HepG2 (cell line): Measurements from ENCODE around the gene GEMIN2. TPM values are rescaled to one million over a fixed set of nuclear protein-coding genes. Genes with fewer than 3 reads are reported as not detected.

ENCODE experiments used
- ARNT ChIP-seq: fragments of 450-650 bp; IDR thresholded peaks from 2 replicates; pipeline ENCODE4 v1.6.1; 2017
- ATF4 ChIP-seq, 2 experiments: fragments of 450-650 bp in 1 of 2; sonication (generic) in 1 of 2; formaldehyde crosslinking; IDR thresholded peaks; 2 replicates each; pipeline versions ENCODE4 v1.5.0 to v1.8.0; 2020 to 2022; ENCODE audit warnings: mild to moderate bottlenecking in 1 of 2, missing genetic modification reagents in 1 of 2
- CREBL2 ChIP-seq: sonication (generic); formaldehyde crosslinking; IDR thresholded peaks from 2 replicates; pipeline ENCODE4 v1.8.1; 2023; ENCODE audit warnings: missing genetic modification reagents, mild to moderate bottlenecking, borderline replicate concordance
- DMTF1 ChIP-seq: sonication (generic); formaldehyde crosslinking; IDR thresholded peaks from 2 replicates; pipeline ENCODE4 v1.4.0; 2020; ENCODE audit warnings: mild to moderate bottlenecking, missing genetic modification reagents
- E2F5 ChIP-seq: sonication (generic); formaldehyde crosslinking; conservative IDR thresholded peaks from 2 replicates; pipeline ENCODE4 v1.4.0; 2020; ENCODE audit warnings: missing genetic modification reagents
- EHMT2 ChIP-seq: fragments of 200-600 bp; sonication (generic); IDR thresholded peaks from 2 replicates; pipeline ENCODE4 v1.7.0; 2017; ENCODE audit warnings: antibody characterized with exemption, low read depth, low read length, borderline replicate concordance
- HOXA3 ChIP-seq: sonication (generic); formaldehyde crosslinking; IDR thresholded peaks from 2 replicates; pipeline ENCODE4 v1.5.0; 2020; ENCODE audit warnings: missing genetic modification reagents
- HOXA7 ChIP-seq: sonication (generic); formaldehyde crosslinking; IDR thresholded peaks from 2 replicates; pipeline ENCODE4 v1.8.1; 2022; ENCODE audit warnings: mild to moderate bottlenecking, missing genetic modification reagents, moderate library complexity
- IRF1 ChIP-seq: sonication (generic); formaldehyde crosslinking; IDR thresholded peaks from 2 replicates; pipeline ENCODE4 v1.4.0; 2020; ENCODE audit warnings: low read depth, mild to moderate bottlenecking, missing genetic modification reagents
- SIX4 ChIP-seq: sonication (generic); formaldehyde crosslinking; IDR thresholded peaks from 2 replicates; pipeline ENCODE4 v1.4.0; 2020; ENCODE audit warnings: missing genetic modification reagents
- TCF12 ChIP-seq, 2 experiments: fragments of 450-650 bp in 1 of 2; sonication (generic) in 1 of 2; formaldehyde crosslinking in 1 of 2; IDR thresholded peaks; 2 replicates each; pipeline versions ENCODE4 v1.6.1 to v1.8.0; 2017 to 2022; ENCODE audit warnings: antibody characterized with exemption in 1 of 2, mild to moderate bottlenecking in 1 of 2, missing genetic modification reagents in 1 of 2, moderate library complexity in 1 of 2
- TFE3 ChIP-seq: IDR thresholded peaks from 2 replicates; pipeline ENCODE4 v1.6.1; 2016
- USF2 ChIP-seq, 2 experiments: sonication (generic) in 1 of 2; formaldehyde crosslinking in 1 of 2; IDR thresholded peaks; 2 replicates each; pipeline versions ENCODE4 v1.5.1 to v1.6.1; 2011 to 2020; ENCODE audit warnings: borderline replicate concordance in 1 of 2, low read depth in 1 of 2, low read length in 1 of 2, mild to moderate bottlenecking in 1 of 2, missing genetic modification reagents in 1 of 2, moderate library complexity in 1 of 2
- ZBTB33 ChIP-seq: sonication (generic); formaldehyde crosslinking; IDR thresholded peaks from 2 replicates; pipeline ENCODE4 v1.4.0; 2020; ENCODE audit warnings: missing genetic modification reagents
- ZNF782 ChIP-seq: sonication (generic); formaldehyde crosslinking; IDR thresholded peaks from 2 replicates; pipeline ENCODE4 v1.4.0; 2020; ENCODE audit warnings: missing genetic modification reagents, mild to moderate bottlenecking, borderline replicate concordance
- polyA plus RNA-seq, 8 experiments: library from polyadenylated mRNA; depleted of rRNA in 3 of 8; stranded (reverse) in 7 of 8; unstranded in 1 of 8; fragments of >200 nt; fragmentation: Illumina TruSeq in 4 of 8; extraction: Trizol in 4 of 8; gene quantifications; 2 replicates each; pipeline versions ENCODE4 v1.2.1 to v1.2.3, GENCODE V29; 2011 to 2016; ENCODE audit warnings: low read depth in 4 of 8, missing spikeins in 1 of 8, mixed read lengths in 1 of 8; ENCODE audit not compliant: insufficient read depth in 1 of 8
- total RNA-seq, 5 experiments: library from RNA; depleted of rRNA; stranded (reverse); fragments of >200 nt; fragmentation: Illumina TruSeq; extraction: Trizol; gene quantifications; 2 replicates each; pipeline ENCODE4 v1.2.3, GENCODE V29; 2016; ENCODE audit warnings: low read depth in 1 of 5

Gene GEMIN2
- total and polyA plus RNA-seq, 2 of the 13 experiments (the other 11 are each of a cell fraction or from before 2014, with no cell fraction given): 54.8 to 110 TPM

- TF ChIP-seq SIX4 (CRISPR knock-in tag) (no peak), ZBTB33 (CRISPR knock-in tag) (no peak), DMTF1 (CRISPR knock-in tag) (no peak), CREBL2 (CRISPR knock-in tag) (no peak; the same call in 1 of the 2 replicates), HOXA7 (no peak; the same call in 1 of the 2 replicates), IRF1 (CRISPR knock-in tag) (no peak), EHMT2 (no peak), E2F5 (CRISPR knock-in tag) (no peak; the same call in 1 of the 2 replicates), USF2 (IDR thresholded peaks at IDR 0.05; ENCODE audit: low read depth, low read length) (no peak), USF2 (CRISPR knock-in tag; IDR thresholded peaks at IDR 0.05; ENCODE audit: borderline replicate concordance) (peak; percentile 71; the same call in 1 of the 2 replicates), HOXA3 (CRISPR knock-in tag) (no peak), TFE3 (peak; percentile 23; the same call in 1 of the 2 replicates), TCF12 (IDR thresholded peaks at IDR 0.05) (no peak), TCF12 (CRISPR knock-in tag; IDR thresholded peaks at IDR 0.05) (no peak), ATF4 (CRISPR knock-in tag; IDR thresholded peaks at IDR 0.05) (peak in 1 of 2 experiments; percentile 6; a peak in 1 of 4 replicates), ZNF782 (CRISPR knock-in tag) (no peak), ARNT (no peak)
Measured at GRCh38 chr14:39102265-39102968, 11.7 kb upstream of the GEMIN2 start (continued).
